DND-41 (cell line): ENCODE results near the gene OSBPL1A.

Source experiments
- ATAC-seq: fragments of 200-7000 bp; cut with Tn5 transposase; 3 replicates; pipeline ENCODE4 v1.9.1; 2021; ENCODE audit warnings: low read depth; ENCODE audit not compliant: insufficient read depth
- DNase-seq: peaks from one replicate; pipeline ENCODE4 v3.0.0-alpha.2; 2020
- H2AFZ ChIP-seq: 2 replicates; pipeline ENCODE4 v1.6.0; 2012; ENCODE audit warnings: low read depth, low read length
- H3K27ac ChIP-seq: 2 replicates; pipeline ENCODE4 v1.5.1; 2012; ENCODE audit warnings: low read length, inconsistent platforms
- H3K27me3 ChIP-seq: fragments of 200-600 bp; sonication (generic); 2 replicates; pipeline ENCODE4 v1.6.0; 2012; ENCODE audit warnings: low read length, mild to moderate bottlenecking, inconsistent platforms; ENCODE audit not compliant: insufficient read depth, poor library complexity
- H3K36me3 ChIP-seq: 2 replicates; pipeline ENCODE4 v1.5.1; 2012; ENCODE audit warnings: low read length, inconsistent platforms; ENCODE audit not compliant: insufficient read depth
- H3K4me1 ChIP-seq: 2 replicates; pipeline ENCODE4 v1.5.1; 2012; ENCODE audit warnings: mild to moderate bottlenecking, low read length; ENCODE audit not compliant: insufficient read depth
- H3K4me2 ChIP-seq: 2 replicates; pipeline ENCODE4 v1.6.0; 2012; ENCODE audit warnings: mild to moderate bottlenecking, moderate library complexity, low read length, inconsistent platforms; ENCODE audit not compliant: insufficient read depth
- H3K4me3 ChIP-seq, 2 experiments: fragments of 200-600 bp in 1 of 2; shearing (Covaris generic) in 1 of 2; 2 replicates each; pipeline ENCODE4 v1.5.1; 2012 to 2016; ENCODE audit warnings: inconsistent platforms in 2 of 2, low read length in 2 of 2, mild to moderate bottlenecking in 2 of 2, low read depth in 1 of 2, moderate library complexity in 1 of 2
- H3K79me2 ChIP-seq: 2 replicates; pipeline ENCODE4 v1.6.0; 2012; ENCODE audit warnings: low read length, inconsistent platforms; ENCODE audit not compliant: insufficient read depth
- H3K9ac ChIP-seq: 2 replicates; pipeline ENCODE4 v1.6.0; 2012; ENCODE audit warnings: low read depth, mild to moderate bottlenecking, inconsistent platforms, low read length, moderate library complexity
- H3K9me3 ChIP-seq: 2 replicates; pipeline ENCODE4 v1.5.1; 2012; ENCODE audit warnings: low read length, moderate library complexity, mild to moderate bottlenecking, inconsistent platforms; ENCODE audit not compliant: insufficient read depth, severe bottlenecking
- H4K20me1 ChIP-seq: 2 replicates; pipeline ENCODE4 v1.6.0; 2012; ENCODE audit warnings: low read length; ENCODE audit not compliant: insufficient read depth
- EZH2 ChIP-seq: IDR thresholded peaks from 3 replicates; pipeline ENCODE4 v1.6.1; 2012; ENCODE audit warnings: borderline replicate concordance, low read depth, mild to moderate bottlenecking, moderate library complexity, low read length, inconsistent platforms; ENCODE audit not compliant: severe bottlenecking
- TF ChIP-seq, protein P1 (sequence below): IDR thresholded peaks from 2 replicates; pipeline ENCODE4 v1.5.1; 2012; ENCODE audit warnings: borderline replicate concordance, low read length, moderate library complexity, mild to moderate bottlenecking; ENCODE audit not compliant: poor library complexity, severe bottlenecking; ENCODE audit errors: extremely low read depth

Gene OSBPL1A

DNA sequence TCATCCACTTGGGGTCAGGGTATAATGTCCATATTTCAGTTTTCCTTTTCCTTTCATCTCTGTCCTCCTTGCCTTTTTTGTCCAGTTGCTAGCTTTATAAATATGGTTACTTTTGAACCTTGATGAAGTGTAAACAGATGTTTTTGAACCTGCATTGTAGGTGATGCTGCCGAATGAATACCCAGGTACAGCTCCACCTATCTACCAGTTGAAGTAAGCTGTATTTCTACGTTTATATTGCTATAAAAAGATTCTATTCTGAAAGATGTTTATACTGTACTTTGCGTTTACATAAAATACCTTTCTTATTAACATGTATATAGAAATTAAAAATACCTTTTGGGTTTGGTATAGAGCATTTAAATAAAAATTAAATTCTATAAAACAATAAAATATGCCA lies 31.1 kb upstream of the OSBPL1A start:
- DNase-seq: no peak
- Histone ChIP-seq H3K4me1 (no peaks in the 10 kb centered on the region), H4K20me1 (no peaks in the 10 kb centered on the region), H3K79me2 (no peaks in the 10 kb centered on the region), H3K9ac (no peak overlapping the region), H3K4me2 (no peak overlapping the region), H3K4me3 (no peak overlapping the region), H2AFZ (no peak overlapping the region), H3K27ac (no peak overlapping the region), H3K36me3 (no peaks in the 10 kb centered on the region), H3K27me3 (no peaks in the 10 kb centered on the region), H3K9me3 (no peaks in the 10 kb centered on the region)
- ATAC-seq: no peak
- TF ChIP-seq EZH2: no peak
- TF ChIP-seq, protein P1, sequence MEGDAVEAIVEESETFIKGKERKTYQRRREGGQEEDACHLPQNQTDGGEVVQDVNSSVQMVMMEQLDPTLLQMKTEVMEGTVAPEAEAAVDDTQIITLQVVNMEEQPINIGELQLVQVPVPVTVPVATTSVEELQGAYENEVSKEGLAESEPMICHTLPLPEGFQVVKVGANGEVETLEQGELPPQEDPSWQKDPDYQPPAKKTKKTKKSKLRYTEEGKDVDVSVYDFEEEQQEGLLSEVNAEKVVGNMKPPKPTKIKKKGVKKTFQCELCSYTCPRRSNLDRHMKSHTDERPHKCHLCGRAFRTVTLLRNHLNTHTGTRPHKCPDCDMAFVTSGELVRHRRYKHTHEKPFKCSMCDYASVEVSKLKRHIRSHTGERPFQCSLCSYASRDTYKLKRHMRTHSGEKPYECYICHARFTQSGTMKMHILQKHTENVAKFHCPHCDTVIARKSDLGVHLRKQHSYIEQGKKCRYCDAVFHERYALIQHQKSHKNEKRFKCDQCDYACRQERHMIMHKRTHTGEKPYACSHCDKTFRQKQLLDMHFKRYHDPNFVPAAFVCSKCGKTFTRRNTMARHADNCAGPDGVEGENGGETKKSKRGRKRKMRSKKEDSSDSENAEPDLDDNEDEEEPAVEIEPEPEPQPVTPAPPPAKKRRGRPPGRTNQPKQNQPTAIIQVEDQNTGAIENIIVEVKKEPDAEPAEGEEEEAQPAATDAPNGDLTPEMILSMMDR: no peak

DNA sequence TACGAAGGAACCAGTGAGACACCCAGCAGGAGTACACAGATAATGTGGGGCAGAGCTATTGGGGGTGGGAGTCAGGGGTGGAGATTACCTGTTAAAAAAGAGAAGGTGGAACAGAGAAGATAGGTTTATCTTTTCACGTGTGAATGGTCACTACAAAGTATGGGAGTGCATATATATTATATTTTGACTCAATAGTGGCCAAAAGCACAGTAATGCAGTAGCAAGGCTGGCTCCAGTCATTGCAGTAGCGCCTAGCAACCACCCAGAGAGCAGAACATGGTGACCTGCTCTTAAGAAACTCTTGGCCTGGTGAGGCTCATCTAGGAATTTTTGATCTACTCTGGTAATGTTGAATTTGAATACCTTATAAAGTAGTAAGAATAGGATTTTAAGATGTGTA lies 29.9 kb upstream of the OSBPL1A start:
- no peaks in the 10 kb centered on the region for H3K9me3 ChIP-seq
- TF ChIP-seq EZH2: no peak
- TF ChIP-seq, protein P1: no peak
- DNase-seq (no peak), ATAC-seq (no peak)
- H3K27me3 ChIP-seq: peaks cover 1% of the 10 kb centered on the region
- no peak overlapping the region for H2AFZ ChIP-seq
- no peak overlapping the region for H3K9ac ChIP-seq
- no peaks in the 10 kb centered on the region for H4K20me1 ChIP-seq
- H3K36me3 ChIP-seq: no peaks in the 10 kb centered on the region
- no peak overlapping the region for H3K4me3 ChIP-seq
- H3K27ac ChIP-seq: no peak overlapping the region
- no peaks in the 10 kb centered on the region for H3K4me1 ChIP-seq
- no peak overlapping the region for H3K4me2 ChIP-seq
- H3K79me2 ChIP-seq: no peaks in the 10 kb centered on the region

DNA sequence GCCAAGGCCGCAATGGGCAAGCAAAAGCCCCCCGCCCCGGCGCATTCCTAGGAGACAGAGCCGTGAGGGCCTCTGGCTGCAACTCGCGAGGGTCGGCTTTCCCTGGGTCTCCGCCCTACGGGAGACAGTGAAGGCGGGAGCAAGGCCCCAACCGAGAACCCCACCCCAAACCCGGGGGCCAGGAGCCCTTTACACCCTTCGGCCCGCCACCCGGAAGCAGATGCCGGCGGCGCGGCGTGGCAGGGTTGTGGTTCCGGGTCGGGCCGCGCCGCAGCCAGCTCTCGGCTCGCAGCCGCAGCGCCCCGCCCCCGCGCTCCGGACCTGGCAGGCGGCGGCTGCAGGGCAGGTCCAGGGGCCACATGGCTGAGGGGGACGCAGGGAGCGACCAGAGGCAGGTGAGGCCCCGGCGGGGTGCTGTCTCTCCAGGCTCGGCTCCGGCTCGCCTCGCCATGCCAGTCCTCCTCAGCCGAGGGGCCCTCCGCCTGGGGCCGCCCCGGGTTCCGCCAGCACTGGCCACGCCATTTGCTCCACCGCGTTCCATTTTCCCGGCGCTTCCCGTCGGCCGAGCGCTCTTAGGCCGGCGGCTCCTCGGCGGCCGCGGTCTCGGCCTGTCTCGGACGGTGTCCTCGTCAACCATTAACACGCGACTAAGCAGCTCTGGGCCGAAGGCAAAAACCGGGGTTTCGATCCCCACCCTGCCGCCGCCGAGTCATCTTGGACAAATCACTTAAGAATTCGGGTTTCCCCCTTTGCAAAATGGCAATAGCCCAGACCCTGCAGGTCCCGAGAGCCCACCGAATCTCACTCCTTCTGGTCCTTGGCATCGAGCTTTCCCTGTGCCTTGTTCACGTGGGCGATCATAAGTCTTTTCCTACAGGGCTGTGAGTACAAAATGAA lies 29.0 kb upstream of the OSBPL1A start, which contains the start of gene IMPACT:
Gene IMPACT (plus strand): TSS at position 273 of the 897 bp plus-strand sequence. CDS start 87 bp downstream, at position 360.
- ATAC-seq: no peak
- no peak within 1 kb of the TSS for H3K4me3 ChIP-seq

More for the DNA sequence above, 29.0 kb upstream of the OSBPL1A start, which contains the start of gene IMPACT:
- H3K9ac ChIP-seq: no peak within 1 kb of the TSS
- no peak within 1 kb of the TSS for H3K27ac ChIP-seq
- H3K36me3 ChIP-seq: no peaks in the 10 kb centered on the region
- DNase-seq: no peak
- peaks cover 2% of the 10 kb centered on the region for H3K27me3 ChIP-seq
- H3K79me2 ChIP-seq: no peaks in the 10 kb centered on the region
- H2AFZ ChIP-seq: no peak within 1 kb of the TSS
- no peaks in the 10 kb centered on the region for H3K9me3 ChIP-seq
- no peak within 1 kb of the TSS for H3K4me2 ChIP-seq
- H4K20me1 ChIP-seq: no peaks in the 10 kb centered on the region
- no peaks in the 10 kb centered on the region for H3K4me1 ChIP-seq
- TF ChIP-seq, protein P1: no peak
- TF ChIP-seq EZH2: no peak
